Mucosa of rectum (tissue), 2 donors: ENCODE data around the gene GCLC.
"Not testable (repeated sequence)": the region's sequence is repeated elsewhere in the genome, so short reads cannot be mapped to it uniquely, and the experiment has no call there.

ENCODE experiments used
- H3K27ac ChIP-seq, 2 donors: one replicate each; pipeline ENCODE4 v1.7.0; 2013; ENCODE audit warnings: inconsistent platforms in 2 of 2, low read depth in 2 of 2, low read length in 2 of 2
- H3K27me3 ChIP-seq, 2 donors: one replicate each; pipeline ENCODE4 v1.7.0; 2013; ENCODE audit warnings: low read length in 2 of 2; ENCODE audit not compliant: control insufficient read depth in 2 of 2, insufficient read depth in 2 of 2
- H3K36me3 ChIP-seq, 2 donors: one replicate each; pipeline ENCODE4 v1.7.0; 2013; ENCODE audit warnings: low read length in 2 of 2; ENCODE audit not compliant: control insufficient read depth in 2 of 2, insufficient read depth in 2 of 2
- H3K4me1 ChIP-seq, 2 donors: one replicate each; pipeline ENCODE4 v1.7.0; 2013; ENCODE audit warnings: low read length in 2 of 2, mild to moderate bottlenecking in 1 of 2; ENCODE audit not compliant: control insufficient read depth in 2 of 2, insufficient read depth in 2 of 2
- H3K4me3 ChIP-seq, 2 donors: one replicate each; pipeline ENCODE4 v1.7.0; 2013; ENCODE audit warnings: low read length in 2 of 2
- H3K9ac ChIP-seq, 2 donors: one replicate each; pipeline ENCODE4 v1.7.0; 2013; ENCODE audit warnings: low read length in 2 of 2, low read depth in 1 of 2, mild to moderate bottlenecking in 1 of 2
- H3K9me3 ChIP-seq, 2 donors: one replicate each; pipeline ENCODE4 v1.7.0; 2013; ENCODE audit warnings: low read length in 2 of 2; ENCODE audit not compliant: control insufficient read depth in 2 of 2
- donor health status: healthy.
- donor health status: Normal muscosa, but diverticular disease.

Gene GCLC

GRCh38 chr6:53480774-53481173 is 64.1 kb downstream of the GCLC start:
- not testable (repeated sequence) for H3K9me3 ChIP-seq, H3K4me1 ChIP-seq, H3K36me3 ChIP-seq, H3K9ac ChIP-seq, H3K27ac ChIP-seq, H3K4me3 ChIP-seq, H3K27me3 ChIP-seq

DNA sequence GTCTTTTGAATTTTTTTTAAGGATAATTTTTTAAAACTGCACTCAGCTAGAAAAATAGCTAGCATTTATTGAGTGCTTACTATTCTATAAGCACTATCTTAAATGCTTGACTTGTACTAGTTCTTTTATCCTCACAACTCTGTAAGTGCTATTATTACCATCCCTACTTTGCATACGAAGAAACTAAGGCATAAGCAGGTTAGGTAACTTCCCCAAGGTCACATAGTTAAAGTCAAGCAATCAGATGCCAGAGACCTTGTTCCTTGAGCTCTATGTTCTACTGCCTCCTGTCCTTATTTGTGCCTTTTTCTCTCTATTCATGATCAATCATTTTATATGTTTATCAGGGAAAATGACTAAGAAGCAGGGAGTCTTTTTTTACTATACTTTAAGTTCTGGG is 65.0 kb downstream of the GCLC start:
- no peak overlapping the region for H3K4me3 ChIP-seq
- H3K9ac ChIP-seq, result no peak overlapping the region
- no peaks in the 10 kb centered on the region for H3K27me3 ChIP-seq
- H3K4me1 ChIP-seq, result no peaks in the 10 kb centered on the region
- no peak overlapping the region for H3K27ac ChIP-seq
- no peaks in the 10 kb centered on the region for H3K36me3 ChIP-seq
- no peaks in the 10 kb centered on the region for H3K9me3 ChIP-seq

GRCh38 chr6:53476964-53477363 is 67.9 kb downstream of the GCLC start:
- no peaks in the 10 kb centered on the region for H3K9me3 ChIP-seq
- H3K27ac ChIP-seq, result no peak overlapping the region
- H3K4me3 ChIP-seq, result no peak overlapping the region
- no peaks in the 10 kb centered on the region for H3K4me1 ChIP-seq
- no peaks in the 10 kb centered on the region for H3K27me3 ChIP-seq
- H3K36me3 ChIP-seq, result no peaks in the 10 kb centered on the region
- H3K9ac ChIP-seq, result no peak overlapping the region

DNA sequence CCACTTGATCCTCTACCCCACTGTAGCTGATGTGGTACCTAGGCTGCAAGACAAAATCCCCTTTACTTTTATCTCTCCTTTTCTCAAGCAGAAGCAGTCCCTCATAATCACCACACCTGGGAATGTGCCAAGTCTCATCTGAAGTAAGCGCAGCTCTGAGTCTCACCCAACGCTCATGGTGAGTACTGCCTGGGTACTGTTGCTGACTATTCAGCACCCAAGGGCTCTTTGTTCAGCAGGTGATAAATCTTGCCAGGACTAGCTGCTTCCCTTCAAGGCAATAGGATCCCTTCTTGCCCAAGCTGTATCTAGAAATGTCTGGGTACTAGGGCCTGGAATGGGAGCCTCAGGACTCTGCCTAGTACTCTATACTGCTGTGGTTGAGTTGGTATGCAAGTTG is 70.9 kb downstream of the GCLC start:
- Histone ChIP-seq H3K27ac (no peak overlapping the region), H3K4me3 (no peak overlapping the region), H3K36me3 (no peaks in the 10 kb centered on the region), H3K9me3 (no peaks in the 10 kb centered on the region), H3K4me1 (no peaks in the 10 kb centered on the region), H3K27me3 (no peaks in the 10 kb centered on the region), H3K9ac (no peak overlapping the region)

DNA sequence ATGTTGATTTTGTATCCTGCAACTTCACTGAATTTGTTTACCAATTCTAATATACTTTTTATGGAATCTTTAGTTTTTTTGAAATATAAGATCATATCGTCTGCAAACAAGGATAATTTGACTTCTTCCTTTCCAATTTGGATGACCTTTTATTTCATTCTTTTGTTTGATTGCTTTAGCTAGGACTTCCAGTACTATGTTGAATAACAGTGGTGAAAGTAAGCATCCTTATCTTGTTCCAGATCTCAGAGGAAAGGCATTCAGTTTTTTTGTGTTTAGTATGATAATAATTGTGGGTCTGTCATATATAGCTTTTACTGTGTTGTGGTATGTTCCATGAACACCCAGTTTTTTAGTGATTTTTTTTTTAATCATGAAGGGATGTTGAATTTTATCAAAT is 75.7 kb downstream of the GCLC start:
- H3K9me3 ChIP-seq, result no peaks in the 10 kb centered on the region
- H3K9ac ChIP-seq, result no peak overlapping the region
- no peak overlapping the region for H3K27ac ChIP-seq
- H3K36me3 ChIP-seq, result no peaks in the 10 kb centered on the region
- H3K27me3 ChIP-seq, result no peaks in the 10 kb centered on the region
- no peak overlapping the region for H3K4me3 ChIP-seq
- H3K4me1 ChIP-seq, result no peaks in the 10 kb centered on the region

DNA sequence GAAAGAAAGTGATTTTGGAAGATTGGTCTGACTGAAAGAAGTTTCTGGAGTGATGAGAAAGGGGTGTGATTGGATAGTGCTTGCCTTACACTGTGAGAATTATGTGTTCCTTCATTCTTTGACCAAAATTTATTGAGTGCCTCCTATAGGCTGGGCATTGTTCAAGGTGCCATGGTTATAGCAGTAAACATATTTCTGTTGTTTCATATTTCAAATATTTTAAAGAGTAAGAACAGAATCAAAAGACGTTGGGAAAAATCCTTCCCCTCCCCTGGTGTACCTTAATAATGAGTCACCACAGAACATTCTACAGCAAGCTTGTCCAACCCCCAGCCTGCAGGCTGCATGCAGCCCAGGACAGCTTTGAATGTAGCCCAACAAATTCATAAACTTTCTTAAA is 78.6 kb downstream of the GCLC start:
- no peak overlapping the region for H3K9ac ChIP-seq
- H3K27me3 ChIP-seq, result no peaks in the 10 kb centered on the region
- no peak overlapping the region for H3K27ac ChIP-seq

GRCh38 chr6:53465732-53466131 is 79.2 kb downstream of the GCLC start:
- Histone ChIP-seq H3K4me3 (no peak overlapping the region), H3K27ac (no peak overlapping the region), H3K9me3 (no peaks in the 10 kb centered on the region), H3K27me3 (no peaks in the 10 kb centered on the region), H3K4me1 (no peaks in the 10 kb centered on the region), H3K36me3 (no peaks in the 10 kb centered on the region), H3K9ac (no peak overlapping the region)

More for the DNA sequence above, 78.6 kb downstream of the GCLC start:
- no peak overlapping the region for H3K4me3 ChIP-seq
- no peaks in the 10 kb centered on the region for H3K9me3 ChIP-seq
- no peaks in the 10 kb centered on the region for H3K36me3 ChIP-seq
- no peaks in the 10 kb centered on the region for H3K4me1 ChIP-seq

DNA sequence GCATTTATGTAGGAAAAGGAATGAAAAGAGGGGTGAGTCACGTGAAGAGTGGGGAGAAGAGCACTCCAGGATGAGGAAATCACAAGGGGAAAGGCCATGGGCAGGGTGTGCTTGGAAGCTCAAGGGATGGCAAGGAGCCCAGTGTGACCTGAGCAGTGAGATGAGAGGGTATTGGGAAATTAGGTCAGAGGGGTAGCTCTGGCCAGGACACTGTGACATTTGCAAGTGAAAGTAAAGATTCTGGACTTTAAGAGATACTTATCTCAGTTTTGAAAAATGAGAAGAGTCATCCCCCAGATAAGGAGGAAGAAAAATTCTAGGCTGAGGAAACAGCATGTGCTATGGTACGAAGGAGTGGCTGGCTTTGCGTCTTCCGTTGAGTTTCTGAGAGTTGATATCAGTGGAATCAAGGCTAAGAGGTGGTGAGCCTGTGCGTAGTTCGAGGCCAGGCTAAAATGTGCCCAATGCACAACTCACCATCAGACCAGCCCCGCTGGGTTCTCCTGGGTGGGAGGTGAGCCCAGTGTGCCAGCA is 79.9 kb downstream of the GCLC start:
- H3K4me3 ChIP-seq, result no peak overlapping the region
- no peaks in the 10 kb centered on the region for H3K4me1 ChIP-seq

GRCh38 chr6:53464483-53464882 is 80.4 kb downstream of the GCLC start:
- no peaks in the 10 kb centered on the region for H3K36me3 ChIP-seq
- H3K4me3 ChIP-seq, result no peak overlapping the region
- no peaks in the 10 kb centered on the region for H3K4me1 ChIP-seq
- H3K27me3 ChIP-seq, result no peaks in the 10 kb centered on the region
- H3K9ac ChIP-seq, result no peak overlapping the region
- no peaks in the 10 kb centered on the region for H3K9me3 ChIP-seq
- H3K27ac ChIP-seq, result no peak overlapping the region

More for the DNA sequence above, 79.9 kb downstream of the GCLC start:
- no peak overlapping the region for H3K9ac ChIP-seq
- no peaks in the 10 kb centered on the region for H3K27me3 ChIP-seq
- H3K27ac ChIP-seq, result no peak overlapping the region
- H3K9me3 ChIP-seq, result no peaks in the 10 kb centered on the region
- no peaks in the 10 kb centered on the region for H3K36me3 ChIP-seq

GRCh38 chr6:53461696-53462095 is 83.2 kb downstream of the GCLC start:
- no peak overlapping the region for H3K27ac ChIP-seq
- H3K4me1 ChIP-seq, result no peaks in the 10 kb centered on the region
- H3K27me3 ChIP-seq, result no peaks in the 10 kb centered on the region
- no peak overlapping the region for H3K9ac ChIP-seq
- no peaks in the 10 kb centered on the region for H3K9me3 ChIP-seq
- H3K4me3 ChIP-seq, result no peak overlapping the region
- H3K36me3 ChIP-seq, result no peaks in the 10 kb centered on the region
